HG03565 (cell line): Measurements from ENCODE around the gene SLC35A3.
A peak's percentile ranks its signal among the peaks of the same experiment; 100 is the strongest.

ENCODE experiments used
- ATAC-seq: cut with Tn5 transposase; IDR thresholded peaks from one replicate; pipeline ENCODE4 v1.9.1; 2021; ENCODE audit warnings: mild to moderate bottlenecking, moderate library complexity; ENCODE audit not compliant: unreplicated experiment

SLC35A3 gene

GRCh38 chr1:100074604-100075395 lies 105.0 kb downstream of the SLC35A3 start:
- no peak for ATAC-seq

GRCh38 chr1:100075773-100076172 lies 106.0 kb downstream of the SLC35A3 start:
- peak; percentile 37 for ATAC-seq

DNA sequence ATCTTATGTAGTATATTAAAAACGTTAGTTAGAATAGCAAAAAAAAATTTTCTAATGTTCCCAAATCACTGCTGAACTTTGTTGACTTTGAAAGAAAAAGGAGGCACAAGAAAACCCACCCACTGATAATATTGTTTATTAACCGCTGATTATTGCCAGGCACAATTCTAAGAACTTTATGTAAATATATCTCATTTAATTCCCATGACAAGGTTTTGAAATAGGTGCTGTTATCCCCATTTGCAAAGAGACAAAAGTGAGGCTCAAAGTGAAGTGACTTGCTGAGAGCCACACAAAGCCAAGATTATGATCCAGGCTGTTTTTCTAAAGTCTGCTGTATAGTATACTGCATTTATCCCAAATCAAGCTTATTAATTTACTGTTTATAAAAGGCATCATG lies 106.5 kb downstream of the SLC35A3 start:
- peak; percentile 2 for ATAC-seq

DNA sequence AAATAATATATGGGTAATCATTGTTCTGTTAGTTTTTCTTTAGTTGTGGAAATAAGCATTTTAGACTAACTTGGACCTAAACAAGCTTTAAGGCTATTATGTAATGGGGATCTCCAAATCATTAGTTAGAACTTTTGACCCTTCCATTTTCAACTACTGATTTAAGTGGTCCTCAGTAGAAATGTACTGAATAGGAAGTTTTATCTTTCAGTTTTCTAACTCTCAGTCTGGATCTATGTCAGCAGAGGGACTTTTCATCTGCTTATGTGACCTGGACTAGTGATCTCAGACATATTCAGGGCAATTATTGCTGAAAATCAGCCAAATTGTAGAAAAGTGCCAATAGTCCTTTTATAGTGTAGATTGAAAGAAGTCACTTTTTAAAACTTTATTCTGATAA lies 106.9 kb downstream of the SLC35A3 start:
- peak; percentile 65 for ATAC-seq

GRCh38 chr1:100077531-100077930 lies 107.7 kb downstream of the SLC35A3 start:
- ATAC-seq: peak; percentile 52

DNA sequence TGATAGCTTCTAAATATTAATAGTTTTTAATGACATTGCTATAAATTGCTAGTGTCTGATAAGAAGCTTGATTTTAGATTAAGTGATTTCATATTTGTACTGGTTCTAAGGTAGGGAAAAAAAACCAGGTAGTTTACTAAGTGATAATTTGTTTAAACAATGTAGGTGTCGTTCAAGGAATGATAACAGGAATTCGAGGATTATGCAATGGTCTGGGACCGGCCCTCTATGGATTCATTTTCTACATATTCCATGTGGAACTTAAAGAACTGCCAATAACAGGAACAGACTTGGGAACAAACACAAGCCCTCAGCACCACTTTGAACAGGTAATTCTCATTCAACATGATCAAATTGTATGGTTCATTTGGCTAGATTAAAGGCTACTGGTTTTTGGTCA lies 110.5 kb downstream of the SLC35A3 start:
- ATAC-seq: no peak
